ENCODE results near the gene CPNE6. TPM values are rescaled to one million over a fixed set of nuclear protein-coding genes. Genes with fewer than 3 reads are reported as not detected.

CPNE6 gene
- total and polyA plus RNA-seq, 8 donors, result 0.07 TPM; not detected in 7

DNA sequence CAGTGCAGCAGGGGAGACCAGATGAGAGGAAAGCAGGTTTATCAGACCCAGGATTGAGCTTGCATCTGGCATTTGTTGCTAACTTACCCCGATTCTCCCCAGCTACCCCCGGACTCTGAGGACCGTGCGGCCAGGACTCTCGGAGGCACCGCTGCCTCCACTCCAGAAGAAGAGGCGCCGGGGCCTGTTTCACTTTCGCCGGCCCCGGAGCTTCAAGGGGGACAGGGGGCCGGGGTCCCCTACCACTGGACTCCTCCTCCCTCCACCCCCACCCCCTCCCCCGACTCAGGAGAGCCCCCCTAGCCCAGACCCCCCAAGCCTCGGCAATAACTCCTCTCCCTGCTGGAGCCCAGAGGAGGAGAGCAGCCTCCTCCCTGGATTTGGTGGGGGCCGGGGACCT lies 6.5 kb upstream of the CPNE6 start:
- no peak for FAIRE-seq

DNA sequence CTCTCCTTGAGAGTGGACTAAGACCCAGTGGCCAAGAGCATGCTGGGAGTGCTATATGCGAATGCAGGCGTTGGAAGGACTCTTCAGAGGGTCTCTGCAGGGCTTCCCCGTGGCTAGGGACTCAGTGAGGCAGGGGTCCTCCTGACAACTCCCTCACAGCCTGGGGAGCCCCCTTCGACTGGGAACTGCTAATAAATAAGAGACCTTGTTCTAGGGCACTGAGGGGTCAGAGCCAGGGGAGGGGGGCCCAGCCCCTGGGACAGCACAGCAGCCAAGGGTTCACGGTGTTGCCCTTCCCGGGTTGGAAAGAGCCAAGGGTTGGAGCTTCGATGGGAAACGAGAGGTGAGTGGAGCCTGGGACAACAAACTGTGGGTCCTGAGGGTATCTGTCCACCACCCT lies 6.0 kb upstream of the CPNE6 start:
- FAIRE-seq (no peak), ATAC-seq (no peak), DNase-seq (peak in 2 of 6 donors; percentile 37 to 46)
- H3K9me3 ChIP-seq, result no peaks in the 10 kb centered on the region
- no peaks in the 10 kb centered on the region for H3K27me3 ChIP-seq
- WGBS, 2 donors, result 75 to 80% methylated on average over 8 of the region's 8 CpGs
- H3K36me3 ChIP-seq, result no peaks in the 10 kb centered on the region
- TF ChIP-seq, protein P1, sequence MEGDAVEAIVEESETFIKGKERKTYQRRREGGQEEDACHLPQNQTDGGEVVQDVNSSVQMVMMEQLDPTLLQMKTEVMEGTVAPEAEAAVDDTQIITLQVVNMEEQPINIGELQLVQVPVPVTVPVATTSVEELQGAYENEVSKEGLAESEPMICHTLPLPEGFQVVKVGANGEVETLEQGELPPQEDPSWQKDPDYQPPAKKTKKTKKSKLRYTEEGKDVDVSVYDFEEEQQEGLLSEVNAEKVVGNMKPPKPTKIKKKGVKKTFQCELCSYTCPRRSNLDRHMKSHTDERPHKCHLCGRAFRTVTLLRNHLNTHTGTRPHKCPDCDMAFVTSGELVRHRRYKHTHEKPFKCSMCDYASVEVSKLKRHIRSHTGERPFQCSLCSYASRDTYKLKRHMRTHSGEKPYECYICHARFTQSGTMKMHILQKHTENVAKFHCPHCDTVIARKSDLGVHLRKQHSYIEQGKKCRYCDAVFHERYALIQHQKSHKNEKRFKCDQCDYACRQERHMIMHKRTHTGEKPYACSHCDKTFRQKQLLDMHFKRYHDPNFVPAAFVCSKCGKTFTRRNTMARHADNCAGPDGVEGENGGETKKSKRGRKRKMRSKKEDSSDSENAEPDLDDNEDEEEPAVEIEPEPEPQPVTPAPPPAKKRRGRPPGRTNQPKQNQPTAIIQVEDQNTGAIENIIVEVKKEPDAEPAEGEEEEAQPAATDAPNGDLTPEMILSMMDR (IDR thresholded peaks at IDR 0.05), result no peak
- intact Hi-C loops (cut with DNase I), result no loop called here
- no peak overlapping the region for H3K4me3 ChIP-seq
- H3K27ac ChIP-seq, result no peak overlapping the region
- H3K4me1 ChIP-seq, result peaks cover 8 to 10% (median 9%) of the 10 kb centered on the region in 3 donors

More for the DNA sequence above, 6.5 kb upstream of the CPNE6 start:
- Histone ChIP-seq H3K4me3 (no peak overlapping the region), H3K27ac (no peak overlapping the region), H3K4me1 (peaks cover 8 to 10% (median 9%) of the 10 kb centered on the region in 3 donors), H3K9me3 (no peaks in the 10 kb centered on the region), H3K36me3 (no peaks in the 10 kb centered on the region), H3K27me3 (no peaks in the 10 kb centered on the region)
- peak in 2 of 6 donors; percentile 9 to 37 for DNase-seq
- WGBS, 2 donors, result 80 to 85% methylated on average over 10 to 15 of the region's 15 CpGs
- TF ChIP-seq, protein P1 (IDR thresholded peaks at IDR 0.05), result no peak
- intact Hi-C loops (cut with DNase I), result no loop called here
- ATAC-seq, result no peak

DNA sequence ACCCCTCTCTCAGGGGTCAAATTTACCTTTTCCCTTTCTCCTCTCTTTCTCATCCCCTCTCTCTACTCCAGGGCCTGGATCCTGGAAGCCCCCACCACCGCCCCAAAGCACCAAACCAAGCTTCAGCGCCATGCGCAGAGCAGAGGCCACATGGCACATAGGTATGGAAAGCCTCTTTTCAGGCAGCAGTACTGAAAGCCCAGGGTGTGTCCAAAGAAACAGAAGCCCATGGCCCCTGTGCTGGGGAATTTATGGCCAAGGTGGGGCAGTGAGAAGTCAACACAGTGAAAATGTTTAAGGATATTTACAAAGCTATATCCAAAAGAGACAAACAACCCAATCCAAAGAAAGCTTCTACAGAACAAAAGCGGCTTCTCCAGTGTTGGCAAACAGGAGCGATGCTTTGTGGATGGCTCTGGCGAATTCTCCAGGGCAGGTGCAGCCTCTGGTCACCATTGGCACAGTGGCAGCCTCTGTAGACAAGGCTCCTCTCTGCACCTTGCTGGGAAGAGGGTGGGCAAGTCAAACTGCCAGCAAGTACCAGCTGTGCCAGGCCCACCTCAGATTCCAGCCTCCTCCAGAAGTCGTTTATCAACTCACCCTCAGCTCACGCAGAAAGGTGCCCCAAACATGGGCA lies 4.7 kb upstream of the CPNE6 start:
- no peak overlapping the region for H3K4me3 ChIP-seq
- TF ChIP-seq, protein P1 (IDR thresholded peaks at IDR 0.05), result no peak
- intact Hi-C loops (cut with DNase I), result no loop called here
- FAIRE-seq (no peak), ATAC-seq (no peak), DNase-seq (peak in 1 of 6 donors; percentile 17)
- H3K9me3 ChIP-seq, result no peaks in the 10 kb centered on the region
- no peaks in the 10 kb centered on the region for H3K36me3 ChIP-seq
- no peaks in the 10 kb centered on the region for H3K27me3 ChIP-seq
- H3K4me1 ChIP-seq, result peaks cover 6 to 8% (median 7%) of the 10 kb centered on the region in 3 donors
- 89 to 90% methylated on average over 8 of the region's 8 CpGs for WGBS, 2 donors
- no peak overlapping the region for H3K27ac ChIP-seq

DNA sequence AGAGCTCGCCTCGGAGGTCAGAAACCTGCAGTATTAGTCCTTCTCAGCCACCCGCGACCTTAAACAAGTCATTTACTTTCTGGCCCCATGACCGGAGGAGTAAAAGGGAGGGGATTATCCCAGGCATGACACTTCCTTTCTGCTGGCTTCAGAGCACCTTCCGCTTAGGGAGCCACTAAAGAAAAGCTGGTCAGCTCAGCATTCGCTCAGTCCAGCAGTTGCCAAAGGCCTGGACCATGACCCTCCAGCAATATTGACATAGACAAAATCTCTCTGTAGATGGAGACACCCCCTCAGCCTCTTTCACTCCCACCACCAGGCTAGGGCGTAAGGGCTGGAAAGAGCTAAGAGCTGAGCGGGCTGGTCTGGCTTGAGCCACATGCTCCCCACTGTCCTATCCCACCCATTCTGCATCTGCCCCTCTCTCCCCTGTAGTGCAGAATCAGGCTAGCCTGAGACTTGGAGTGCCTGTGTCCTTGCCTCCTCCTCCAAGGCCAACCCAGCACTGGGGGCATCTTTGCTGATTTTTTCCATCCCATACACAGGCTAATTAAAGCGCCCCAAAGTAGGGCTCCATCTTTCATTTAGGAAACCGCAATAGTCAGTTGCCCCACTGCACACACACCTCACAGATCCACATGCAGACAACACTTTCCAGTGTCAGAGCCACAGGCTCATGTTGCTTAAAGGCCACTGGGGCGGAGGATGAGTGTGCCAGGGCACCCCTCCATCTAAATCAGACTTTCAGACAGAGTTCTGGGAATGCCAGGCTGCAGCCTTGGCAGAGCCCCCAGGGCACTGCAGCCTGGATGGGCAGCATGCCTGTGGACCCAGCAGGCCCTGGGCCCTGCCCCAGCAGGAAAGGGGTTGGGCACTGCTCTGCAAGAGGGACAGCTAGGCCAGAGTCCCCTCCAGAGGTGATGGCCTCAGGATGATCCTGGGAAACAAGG lies 4.0 kb upstream of the CPNE6 start:
- H3K27ac ChIP-seq, result no peak overlapping the region
- peaks cover 0 to 3% (median 0%) of the 10 kb centered on the region in 3 donors for H3K4me1 ChIP-seq
- DNase-seq, result peak in 2 of 6 donors; percentile 38 to 41
- intact Hi-C loops (cut with DNase I), result no loop called here
- no peak for ATAC-seq
- H3K27me3 ChIP-seq, result no peaks in the 10 kb centered on the region
- no peak for FAIRE-seq
- TF ChIP-seq, protein P1 (IDR thresholded peaks at IDR 0.05), result no peak
- no peaks in the 10 kb centered on the region for H3K9me3 ChIP-seq
- WGBS, 2 donors, result 91 to 92% methylated on average over 12 of the region's 12 CpGs
- H3K36me3 ChIP-seq, result no peaks in the 10 kb centered on the region
- no peak overlapping the region for H3K4me3 ChIP-seq

Measured in pancreas (tissue), 10 donors.